Mesenchymal stem cell (in vitro differentiated cells and primary cell): ENCODE data around the gene DNAJA4.
A peak's percentile ranks its signal among the peaks of the same experiment; 100 is the strongest.

Source experiments
- DNase-seq: peaks from one replicate; pipeline ENCODE4 v3.0.0-alpha.2; 2013
- H2AFZ ChIP-seq: one replicate; pipeline ENCODE4 v1.6.1; 2013; ENCODE audit warnings: low read depth, mild to moderate bottlenecking, control low read depth, inconsistent platforms, low read length, moderate library complexity
- H2AK5ac ChIP-seq: 2 replicates; pipeline ENCODE4 v1.6.1; 2013; ENCODE audit warnings: low read length, moderate library complexity, mild to moderate bottlenecking, inconsistent platforms; ENCODE audit not compliant: severe bottlenecking
- H2BK120ac ChIP-seq: one replicate; pipeline ENCODE4 v1.6.1; 2013; ENCODE audit warnings: low read depth, mild to moderate bottlenecking, inconsistent platforms, low read length, moderate library complexity
- H2BK12ac ChIP-seq, 2 experiments: one replicate each; pipeline ENCODE4 v1.6.1; 2013; ENCODE audit warnings: inconsistent platforms in 2 of 2, low read length in 2 of 2, mild to moderate bottlenecking in 2 of 2, moderate library complexity in 2 of 2, control low read depth in 1 of 2
- H2BK15ac ChIP-seq: one replicate; pipeline ENCODE4 v1.6.1; 2013; ENCODE audit warnings: mild to moderate bottlenecking, low read depth, inconsistent platforms; ENCODE audit not compliant: poor library complexity, severe bottlenecking
- H2BK5ac ChIP-seq: 2 replicates; pipeline ENCODE4 v1.6.1; 2013; ENCODE audit warnings: low read depth, mild to moderate bottlenecking, low read length, control low read depth, inconsistent platforms; ENCODE audit not compliant: poor library complexity, severe bottlenecking
- H3K14ac ChIP-seq, 2 experiments: one replicate each; pipeline ENCODE4 v1.6.1; 2013; ENCODE audit warnings: inconsistent platforms in 2 of 2, low read length in 2 of 2, control low read depth in 1 of 2, mild to moderate bottlenecking in 1 of 2, moderate library complexity in 1 of 2
- H3K18ac ChIP-seq, 2 experiments: one replicate each; pipeline ENCODE4 v1.6.1; 2013; ENCODE audit warnings: inconsistent platforms in 2 of 2, low read length in 2 of 2, control low read depth in 1 of 2, low read depth in 1 of 2, mild to moderate bottlenecking in 1 of 2
- H3K23ac ChIP-seq, 2 experiments: one replicate each; pipeline ENCODE4 v1.6.1; 2013; ENCODE audit warnings: inconsistent platforms in 2 of 2, low read length in 2 of 2, mild to moderate bottlenecking in 2 of 2, moderate library complexity in 2 of 2, control low read depth in 1 of 2
- H3K27ac ChIP-seq: 2 replicates; pipeline ENCODE4 v1.5.1; 2013; ENCODE audit warnings: mild to moderate bottlenecking, moderate library complexity, low read length, control low read depth, inconsistent platforms; ENCODE audit not compliant: poor library complexity, severe bottlenecking
- H3K27me3 ChIP-seq, 2 experiments: 2 replicates each; pipeline versions ENCODE4 v1.6.1 to v1.7.0; 2013; ENCODE audit warnings: low read length in 2 of 2, mild to moderate bottlenecking in 2 of 2, moderate library complexity in 2 of 2, control low read depth in 1 of 2, inconsistent platforms in 1 of 2; ENCODE audit not compliant: control insufficient read depth in 1 of 2, insufficient read depth in 1 of 2
- H3K36me3 ChIP-seq, 2 experiments: 2 replicates each; pipeline versions ENCODE4 v1.6.1 to v1.7.0; 2013; ENCODE audit warnings: low read length in 2 of 2, control low read depth in 1 of 2, inconsistent platforms in 1 of 2, low read depth in 1 of 2, mild to moderate bottlenecking in 1 of 2; ENCODE audit not compliant: insufficient read depth in 2 of 2, control insufficient read depth in 1 of 2
- H3K4ac ChIP-seq, 2 experiments: one replicate each; pipeline ENCODE4 v1.6.1; 2013; ENCODE audit warnings: inconsistent platforms in 2 of 2, low read length in 2 of 2, mild to moderate bottlenecking in 2 of 2, moderate library complexity in 2 of 2, control low read depth in 1 of 2, low read depth in 1 of 2
- H3K4me1 ChIP-seq: 2 replicates; pipeline ENCODE4 v1.6.1; 2013; ENCODE audit warnings: low read depth, low read length, control low read depth; ENCODE audit not compliant: control insufficient read depth, insufficient read depth
- H3K4me2 ChIP-seq: 2 replicates; pipeline ENCODE4 v1.6.1; 2013; ENCODE audit warnings: low read length, mild to moderate bottlenecking, inconsistent platforms; ENCODE audit not compliant: poor library complexity, severe bottlenecking
- H3K4me3 ChIP-seq, 2 experiments: 2 replicates each; pipeline versions ENCODE4 v1.5.1 to v1.7.0; 2013; ENCODE audit warnings: low read length in 2 of 2, mild to moderate bottlenecking in 2 of 2, control low read depth in 1 of 2, low read depth in 1 of 2; ENCODE audit not compliant: insufficient read depth in 1 of 2
- H3K79me1 ChIP-seq: replicated peaks from 2 replicates; pipeline ENCODE4 v1.6.1; 2013; ENCODE audit warnings: mild to moderate bottlenecking, control low read depth, low read length, inconsistent platforms; ENCODE audit not compliant: poor library complexity, severe bottlenecking
- H3K9ac ChIP-seq: 2 replicates; pipeline ENCODE4 v1.7.0; 2013; ENCODE audit warnings: mild to moderate bottlenecking, low read length, moderate library complexity
- H3K9me3 ChIP-seq: 2 replicates; pipeline ENCODE4 v1.7.0; 2013; ENCODE audit warnings: mild to moderate bottlenecking, low read length; ENCODE audit not compliant: control insufficient read depth
- H4K8ac ChIP-seq: one replicate; pipeline ENCODE4 v1.6.1; 2013; ENCODE audit warnings: inconsistent platforms, mild to moderate bottlenecking, low read length, moderate library complexity
- H4K91ac ChIP-seq: one replicate; pipeline ENCODE4 v1.6.1; 2013; ENCODE audit warnings: mild to moderate bottlenecking, low read length, inconsistent platforms
- WGBS: methylation state at CpG from one replicate; pipeline ENCODE4 v1.1.7; 2013; ENCODE audit warnings: mixed read lengths; 5-methylcytosine and 5-hydroxymethylcytosine counted together

Gene DNAJA4

GRCh38 chr15:78301828-78302227 lies 37.5 kb downstream of the DNAJA4 start:
- Histone ChIP-seq H3K36me3 (no peaks in the 10 kb centered on the region), H3K79me1 (peaks cover 2% of the 10 kb centered on the region), H4K91ac (no peak overlapping the region), H4K8ac (no peak overlapping the region), H3K9ac (peak overlapping the region; percentile 51), H3K4me1 (peaks cover 32% of the 10 kb centered on the region), H2BK5ac (no peak overlapping the region), H3K27ac (peak overlapping the region; percentile 44), H2AK5ac (no peak overlapping the region), H2BK12ac (no peak overlapping the region), H2BK15ac (no peak overlapping the region), H2BK120ac (no peak overlapping the region), H3K4me3 (no peak overlapping the region), H3K23ac (no peak overlapping the region), H2AFZ (no peak overlapping the region), H3K14ac (no peak overlapping the region), H3K4ac (no peak overlapping the region), H3K27me3 (no peaks in the 10 kb centered on the region), H3K9me3 (no peaks in the 10 kb centered on the region), H3K18ac (no peak overlapping the region), H3K4me2 (no peak overlapping the region)
- 91% methylated on average over 1 of the region's 3 CpGs for WGBS
- DNase-seq: peak; percentile 9

GRCh38 chr15:78302579-78303312 lies 38.4 kb downstream of the DNAJA4 start:
- H3K4ac ChIP-seq: no peak overlapping the region
- no peaks in the 10 kb centered on the region for H3K79me1 ChIP-seq
- H3K18ac ChIP-seq: no peak overlapping the region
- peak overlapping the region; percentile 52 for H3K9ac ChIP-seq
- H2AFZ ChIP-seq: no peak overlapping the region
- no peak overlapping the region for H2BK120ac ChIP-seq
- no peak overlapping the region for H3K23ac ChIP-seq
- H3K4me2 ChIP-seq: no peak overlapping the region
- no peak overlapping the region for H4K91ac ChIP-seq
- H3K4me3 ChIP-seq: no peak overlapping the region
- H3K27me3 ChIP-seq: no peaks in the 10 kb centered on the region
- no peak overlapping the region for H2BK15ac ChIP-seq
- H4K8ac ChIP-seq: no peak overlapping the region
- no peak overlapping the region for H2BK5ac ChIP-seq
- peak; percentile 43 for DNase-seq
- no peak overlapping the region for H2AK5ac ChIP-seq
- H2BK12ac ChIP-seq: no peak overlapping the region
- 87% methylated on average over 5 of the region's 5 CpGs for WGBS
- H3K4me1 ChIP-seq: peaks cover 36% of the 10 kb centered on the region
- H3K9me3 ChIP-seq: no peaks in the 10 kb centered on the region
- no peaks in the 10 kb centered on the region for H3K36me3 ChIP-seq
- peak overlapping the region; percentile 62 for H3K27ac ChIP-seq
- no peak overlapping the region for H3K14ac ChIP-seq

- Histone ChIP-seq H3K4me1 (peaks cover 36% of the 10 kb centered on the region), H3K27me3 (no peaks in the 10 kb centered on the region), H3K18ac (no peak overlapping the region), H3K79me1 (no peaks in the 10 kb centered on the region), H2BK15ac (no peak overlapping the region), H3K4ac (no peak overlapping the region), H4K8ac (peak overlapping the region; percentile 5), H3K14ac (no peak overlapping the region), H2AK5ac (peak overlapping the region; percentile 96), H3K4me2 (peak overlapping the region; percentile 17), H3K23ac (no peak overlapping the region), H3K4me3 (no peak overlapping the region), H3K9ac (peak overlapping the region; percentile 21), H3K27ac (peak overlapping the region; percentile 52), H2BK5ac (no peak overlapping the region), H3K36me3 (no peaks in the 10 kb centered on the region), H2BK120ac (no peak overlapping the region), H4K91ac (peak overlapping the region; percentile 20), H2AFZ (no peak overlapping the region), H2BK12ac (peak overlapping the region in 1 of 2 experiments; percentile 9), H3K9me3 (no peaks in the 10 kb centered on the region)
- no peak for DNase-seq
- 92% methylated on average over 9 of the region's 9 CpGs for WGBS
These were observed 40.1 kb downstream of the DNAJA4 start for GRCh38 chr15:78304216-78305066.

GRCh38 chr15:78306176-78306774 lies 41.9 kb downstream of the DNAJA4 start:
- peak overlapping the region; percentile 97 for H2AK5ac ChIP-seq
- peak overlapping the region; percentile 67 to 71 for H3K18ac ChIP-seq

More at GRCh38 chr15:78306176-78306774, 41.9 kb downstream of the DNAJA4 start:
- H3K79me1 ChIP-seq: no peaks in the 10 kb centered on the region
- peaks cover 32% of the 10 kb centered on the region for H3K4me1 ChIP-seq
- peak overlapping the region; percentile 74 for H3K9ac ChIP-seq
- H4K8ac ChIP-seq: peak overlapping the region; percentile 94
- H2AFZ ChIP-seq: peak overlapping the region; percentile 67
- peak overlapping the region; percentile 91 for H3K27ac ChIP-seq
- H2BK12ac ChIP-seq: peak overlapping the region; percentile 2 to 91
- peak; percentile 78 for DNase-seq
- H3K4ac ChIP-seq: peak overlapping the region in 1 of 2 experiments; percentile 78
- peak overlapping the region in 1 of 2 experiments; percentile 46 for H3K4me3 ChIP-seq
- H2BK120ac ChIP-seq: peak overlapping the region; percentile 78
- WGBS: 36% methylated on average over 3 of the region's 3 CpGs
- H3K23ac ChIP-seq: peak overlapping the region in 1 of 2 experiments; percentile 77
- peak overlapping the region; percentile 5 for H3K4me2 ChIP-seq
- H4K91ac ChIP-seq: peak overlapping the region; percentile 60
- peak overlapping the region in 1 of 2 experiments; percentile 51 for H3K14ac ChIP-seq
- H2BK15ac ChIP-seq: no peak overlapping the region
- H3K9me3 ChIP-seq: no peaks in the 10 kb centered on the region
- H2BK5ac ChIP-seq: peak overlapping the region; percentile 77
- no peaks in the 10 kb centered on the region for H3K36me3 ChIP-seq
- peaks cover 0 to 6% of the 10 kb centered on the region in 2 experiments for H3K27me3 ChIP-seq
